Osteocyte (in vitro differentiated cells): Measurements from ENCODE around the gene C1QTNF8. TPM values are rescaled to one million over a fixed set of nuclear protein-coding genes. Genes with fewer than 3 reads are reported as not detected.

Experiments used
- DNase-seq: peaks from one replicate; pipeline ENCODE4 v3.0.0; 2021; ENCODE audit warnings: mixed read lengths; ENCODE audit not compliant: unreplicated experiment; ENCODE audit errors: extremely low spot score
- H3K27ac Mint-ChIP-seq: one replicate; pipeline ENCODE4 v1.8.0; 2021; ENCODE audit warnings: mild to moderate bottlenecking, mixed read lengths; ENCODE audit not compliant: unreplicated experiment
- H3K27me3 Mint-ChIP-seq: one replicate; pipeline ENCODE4 v1.8.0; 2021; ENCODE audit warnings: mixed read lengths; ENCODE audit not compliant: unreplicated experiment
- H3K36me3 Mint-ChIP-seq: one replicate; pipeline ENCODE4 v1.8.0; 2021; ENCODE audit warnings: mixed read lengths; ENCODE audit not compliant: unreplicated experiment
- H3K4me1 Mint-ChIP-seq: one replicate; pipeline ENCODE4 v1.8.0; 2021; ENCODE audit warnings: mixed read lengths; ENCODE audit not compliant: unreplicated experiment
- H3K4me3 Mint-ChIP-seq: one replicate; pipeline ENCODE4 v1.8.0; 2021; ENCODE audit warnings: mild to moderate bottlenecking, moderate library complexity, mixed read lengths; ENCODE audit not compliant: unreplicated experiment
- H3K9me3 Mint-ChIP-seq: one replicate; pipeline ENCODE4 v1.8.0; 2021; ENCODE audit warnings: mixed read lengths; ENCODE audit not compliant: unreplicated experiment
- total RNA-seq: library from RNA; stranded (reverse); gene quantifications from 2 replicates; pipeline ENCODE4 v1.2.1, GENCODE V29; 2021
- TF ChIP-seq, protein P1 (sequence below): fragments of 200-600 bp; sonication (generic); IDR thresholded peaks from 2 replicates; pipeline ENCODE4 v1.5.0; 2021; ENCODE audit warnings: antibody characterized with exemption, mild to moderate bottlenecking, moderate library complexity

Gene C1QTNF8
- total RNA-seq, 1 donor from 2014 or later: not detected

DNA sequence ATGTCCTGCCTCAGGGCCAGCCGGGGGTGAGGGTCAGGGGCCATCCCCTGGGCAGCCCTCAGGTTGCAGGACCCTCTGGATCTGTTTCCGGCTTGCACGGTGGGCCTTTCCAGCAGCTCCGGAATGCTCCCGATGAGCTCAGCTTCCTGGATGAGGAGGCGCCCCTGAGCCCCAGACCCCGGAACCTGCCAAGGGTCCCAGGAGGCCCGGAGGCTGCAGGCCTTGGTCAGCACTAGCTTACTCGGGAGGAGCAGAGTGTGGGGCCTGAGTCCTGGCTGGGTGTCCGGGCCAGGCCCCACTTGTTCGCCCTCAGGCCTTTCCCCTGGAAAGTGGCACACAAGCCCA is 7.6 kb upstream of the C1QTNF8 start:
- no peak for DNase-seq
- TF ChIP-seq, protein P1, sequence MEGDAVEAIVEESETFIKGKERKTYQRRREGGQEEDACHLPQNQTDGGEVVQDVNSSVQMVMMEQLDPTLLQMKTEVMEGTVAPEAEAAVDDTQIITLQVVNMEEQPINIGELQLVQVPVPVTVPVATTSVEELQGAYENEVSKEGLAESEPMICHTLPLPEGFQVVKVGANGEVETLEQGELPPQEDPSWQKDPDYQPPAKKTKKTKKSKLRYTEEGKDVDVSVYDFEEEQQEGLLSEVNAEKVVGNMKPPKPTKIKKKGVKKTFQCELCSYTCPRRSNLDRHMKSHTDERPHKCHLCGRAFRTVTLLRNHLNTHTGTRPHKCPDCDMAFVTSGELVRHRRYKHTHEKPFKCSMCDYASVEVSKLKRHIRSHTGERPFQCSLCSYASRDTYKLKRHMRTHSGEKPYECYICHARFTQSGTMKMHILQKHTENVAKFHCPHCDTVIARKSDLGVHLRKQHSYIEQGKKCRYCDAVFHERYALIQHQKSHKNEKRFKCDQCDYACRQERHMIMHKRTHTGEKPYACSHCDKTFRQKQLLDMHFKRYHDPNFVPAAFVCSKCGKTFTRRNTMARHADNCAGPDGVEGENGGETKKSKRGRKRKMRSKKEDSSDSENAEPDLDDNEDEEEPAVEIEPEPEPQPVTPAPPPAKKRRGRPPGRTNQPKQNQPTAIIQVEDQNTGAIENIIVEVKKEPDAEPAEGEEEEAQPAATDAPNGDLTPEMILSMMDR: no peak
- no peak overlapping the region for H3K4me3 Mint-ChIP-seq
- no peak overlapping the region for H3K27ac Mint-ChIP-seq
- no peaks in the 10 kb centered on the region for H3K27me3 Mint-ChIP-seq
- no peaks in the 10 kb centered on the region for H3K4me1 Mint-ChIP-seq
- no peaks in the 10 kb centered on the region for H3K36me3 Mint-ChIP-seq
- H3K9me3 Mint-ChIP-seq: no peaks in the 10 kb centered on the region

DNA sequence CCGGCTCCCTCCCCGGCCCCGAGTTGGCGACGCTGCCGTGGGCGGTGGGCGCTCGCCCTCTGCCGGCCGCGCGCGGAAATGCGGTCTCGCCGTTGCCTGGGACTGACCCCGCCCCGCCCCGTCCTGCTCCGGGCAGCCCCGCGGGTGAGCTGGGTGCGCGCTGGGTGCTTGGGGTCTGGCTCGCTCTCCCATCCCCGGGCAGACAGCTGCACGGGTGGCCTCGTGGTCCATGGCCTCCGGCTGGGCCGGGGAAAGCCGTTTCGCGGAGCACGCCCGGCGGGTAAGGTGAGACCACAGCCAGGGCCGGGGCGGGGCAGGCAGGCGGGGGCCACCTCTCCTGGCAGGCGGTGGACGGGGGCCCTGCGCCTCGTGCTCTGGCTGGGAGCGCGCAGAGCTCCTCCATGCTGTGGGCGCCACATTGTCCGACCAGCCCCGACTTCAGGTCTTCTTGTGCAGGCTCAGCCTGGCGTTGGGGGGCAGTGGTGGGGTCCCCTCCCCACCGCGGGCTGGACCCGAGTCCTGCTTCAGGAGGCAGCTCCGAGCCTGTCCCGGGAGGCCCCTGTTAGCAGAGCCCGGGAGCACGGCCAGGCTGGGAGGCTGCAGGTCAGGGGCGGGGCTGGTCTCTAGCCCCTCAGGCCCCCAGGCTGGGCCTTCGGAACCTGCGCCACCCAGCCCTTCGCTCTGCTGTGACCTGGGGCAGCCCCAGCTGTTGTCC is 7.0 kb upstream of the C1QTNF8 start:
- Mint-ChIP-seq H3K4me1 (no peaks in the 10 kb centered on the region), H3K27me3 (no peaks in the 10 kb centered on the region), H3K36me3 (no peaks in the 10 kb centered on the region), H3K4me3 (no peak overlapping the region), H3K27ac (no peak overlapping the region), H3K9me3 (no peaks in the 10 kb centered on the region)
- DNase-seq: no peak
- TF ChIP-seq, protein P1: peak; percentile 68

DNA sequence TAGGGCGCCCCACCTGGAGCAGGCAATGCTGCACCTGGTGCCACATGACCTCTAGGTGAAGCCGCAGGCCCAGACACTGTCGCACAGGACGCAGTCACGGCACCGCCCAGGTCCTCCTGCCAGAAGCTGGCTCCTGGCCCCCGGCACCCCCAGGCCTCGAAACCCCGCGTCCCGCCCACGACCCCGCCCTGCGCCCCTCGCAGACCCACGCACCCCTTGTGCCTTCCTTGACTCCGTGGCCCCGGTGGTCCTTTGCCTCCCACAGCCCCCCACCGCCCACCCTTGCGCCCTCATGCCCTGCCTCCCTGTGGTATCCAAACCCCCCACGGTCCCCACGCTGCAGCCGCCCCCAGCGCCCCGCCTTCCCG is 6.3 kb upstream of the C1QTNF8 start:
- H3K27ac Mint-ChIP-seq: no peak overlapping the region
- no peak overlapping the region for H3K4me3 Mint-ChIP-seq
- H3K27me3 Mint-ChIP-seq: no peaks in the 10 kb centered on the region
- TF ChIP-seq, protein P1: no peak
- H3K9me3 Mint-ChIP-seq: no peaks in the 10 kb centered on the region
- DNase-seq: no peak
- no peaks in the 10 kb centered on the region for H3K36me3 Mint-ChIP-seq
- H3K4me1 Mint-ChIP-seq: no peaks in the 10 kb centered on the region

DNA sequence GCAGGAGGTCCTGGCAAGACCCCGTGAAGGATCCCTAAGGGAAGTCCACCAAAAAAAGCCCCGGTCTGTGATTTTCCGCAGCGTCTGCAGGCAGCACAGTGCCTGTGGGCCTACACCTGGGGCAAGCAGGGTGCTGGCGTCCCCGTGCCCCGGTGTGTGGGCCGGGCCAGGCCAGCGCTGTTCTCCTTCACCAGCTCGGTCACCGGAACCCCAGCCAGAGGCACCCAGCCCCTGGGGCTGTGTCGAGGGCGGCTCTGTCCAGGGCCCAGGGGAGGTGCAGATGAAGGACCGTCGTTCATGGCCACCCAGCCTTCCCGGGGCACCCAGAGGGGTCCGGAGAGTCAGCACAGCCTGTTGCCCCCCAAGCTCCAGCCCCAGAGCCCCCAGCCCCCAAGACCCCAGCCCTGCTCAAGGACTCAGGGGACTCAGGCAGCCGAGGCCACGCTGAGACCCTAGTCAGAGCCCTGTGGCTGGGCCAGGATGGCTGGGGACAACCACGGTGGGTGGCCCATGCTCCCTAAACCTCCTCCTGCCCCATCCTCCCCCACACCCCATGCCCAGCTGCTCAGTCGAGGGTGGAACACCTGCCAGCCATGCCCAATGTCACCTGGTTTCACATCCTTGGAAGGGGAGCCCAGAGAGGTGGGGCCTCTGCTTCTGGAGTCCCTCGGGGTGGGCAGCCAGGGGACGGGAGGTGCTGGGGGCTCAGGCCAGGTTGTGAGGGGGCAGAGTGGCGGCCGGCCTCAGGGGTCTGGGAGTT is 5.7 kb upstream of the C1QTNF8 start:
- no peaks in the 10 kb centered on the region for H3K9me3 Mint-ChIP-seq
- no peaks in the 10 kb centered on the region for H3K27me3 Mint-ChIP-seq
- no peaks in the 10 kb centered on the region for H3K36me3 Mint-ChIP-seq
- H3K27ac Mint-ChIP-seq: no peak overlapping the region
- no peak for DNase-seq
- TF ChIP-seq, protein P1: no peak
- no peak overlapping the region for H3K4me3 Mint-ChIP-seq
- no peaks in the 10 kb centered on the region for H3K4me1 Mint-ChIP-seq

DNA sequence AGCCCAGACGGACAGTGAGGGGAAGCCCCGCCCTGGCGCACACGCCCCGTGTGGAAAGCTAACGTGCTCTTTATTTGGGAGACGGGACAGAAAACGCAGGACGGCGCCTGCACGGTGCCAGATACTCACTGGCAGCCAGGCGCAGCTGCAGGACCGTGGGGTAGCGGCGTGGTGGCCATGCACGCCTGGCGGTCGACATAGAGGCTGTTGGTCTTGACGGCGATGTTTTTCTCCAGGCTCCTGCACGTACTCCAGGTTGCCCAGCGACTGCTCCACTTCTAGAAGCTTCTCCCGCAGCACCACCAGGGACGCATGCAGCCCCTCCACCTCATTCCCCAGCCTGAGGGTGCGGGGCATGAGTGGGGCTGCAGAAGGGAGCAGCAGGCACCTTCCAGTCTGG is 5.1 kb upstream of the C1QTNF8 start:
- DNase-seq: no peak
- no peaks in the 10 kb centered on the region for H3K4me1 Mint-ChIP-seq
- H3K27me3 Mint-ChIP-seq: no peaks in the 10 kb centered on the region
- no peaks in the 10 kb centered on the region for H3K36me3 Mint-ChIP-seq
- H3K27ac Mint-ChIP-seq: no peak overlapping the region
- TF ChIP-seq, protein P1: no peak
- no peak overlapping the region for H3K4me3 Mint-ChIP-seq
- H3K9me3 Mint-ChIP-seq: no peaks in the 10 kb centered on the region
